Epithelial cell of proximal tubule (primary cell): ENCODE measurements around the gene SPATA24. TPM values are rescaled to one million over a fixed set of nuclear protein-coding genes. Genes with fewer than 3 reads are reported as not detected.
"Not testable (repeated sequence)": the region's sequence is repeated elsewhere in the genome, so short reads cannot be mapped to it uniquely, and the experiment has no call there.

Experiments used
- DNase-seq: peaks from one replicate; pipeline ENCODE4 v3.0.0-alpha.2; 2011; ENCODE audit warnings: low read depth
- H3K4me3 ChIP-seq: 2 replicates; pipeline ENCODE4 v1.5.1; 2011; ENCODE audit warnings: low read depth, mild to moderate bottlenecking, low read length
- total RNA-seq: library from RNA; depleted of rRNA; stranded (reverse); fragments of >200 nt; gene quantifications from 2 replicates; pipeline ENCODE4 v1.2.3, GENCODE V29; 2015
- TF ChIP-seq, protein P1 (sequence below): conservative IDR thresholded peaks from 2 replicates; pipeline ENCODE4 v1.5.1; 2012; ENCODE audit warnings: low read depth, mild to moderate bottlenecking, low read length

The SPATA24 gene
- total RNA-seq, 1 donor from 2014 or later = 2.2 TPM

GRCh38 chr5:139388198-139388821 is 15.6 kb downstream of the SPATA24 start:
- DNase-seq = no peak
- TF ChIP-seq, protein P1, sequence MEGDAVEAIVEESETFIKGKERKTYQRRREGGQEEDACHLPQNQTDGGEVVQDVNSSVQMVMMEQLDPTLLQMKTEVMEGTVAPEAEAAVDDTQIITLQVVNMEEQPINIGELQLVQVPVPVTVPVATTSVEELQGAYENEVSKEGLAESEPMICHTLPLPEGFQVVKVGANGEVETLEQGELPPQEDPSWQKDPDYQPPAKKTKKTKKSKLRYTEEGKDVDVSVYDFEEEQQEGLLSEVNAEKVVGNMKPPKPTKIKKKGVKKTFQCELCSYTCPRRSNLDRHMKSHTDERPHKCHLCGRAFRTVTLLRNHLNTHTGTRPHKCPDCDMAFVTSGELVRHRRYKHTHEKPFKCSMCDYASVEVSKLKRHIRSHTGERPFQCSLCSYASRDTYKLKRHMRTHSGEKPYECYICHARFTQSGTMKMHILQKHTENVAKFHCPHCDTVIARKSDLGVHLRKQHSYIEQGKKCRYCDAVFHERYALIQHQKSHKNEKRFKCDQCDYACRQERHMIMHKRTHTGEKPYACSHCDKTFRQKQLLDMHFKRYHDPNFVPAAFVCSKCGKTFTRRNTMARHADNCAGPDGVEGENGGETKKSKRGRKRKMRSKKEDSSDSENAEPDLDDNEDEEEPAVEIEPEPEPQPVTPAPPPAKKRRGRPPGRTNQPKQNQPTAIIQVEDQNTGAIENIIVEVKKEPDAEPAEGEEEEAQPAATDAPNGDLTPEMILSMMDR = no peak
- H3K4me3 ChIP-seq = peak overlapping the region; percentile 55

GRCh38 chr5:139387611-139388197 is 16.2 kb downstream of the SPATA24 start:
- H3K4me3 ChIP-seq = no peak overlapping the region
- DNase-seq = no peak
- TF ChIP-seq, protein P1 = no peak

- DNase-seq, H3K4me3 ChIP-seq: not testable (repeated sequence)
Observed at GRCh38 chr5:139386956-139387355, 16.9 kb downstream of the SPATA24 start.

GRCh38 chr5:139386050-139386438 is 17.8 kb downstream of the SPATA24 start:
- no peak for DNase-seq
- TF ChIP-seq, protein P1 = no peak
- no peak overlapping the region for H3K4me3 ChIP-seq

DNA sequence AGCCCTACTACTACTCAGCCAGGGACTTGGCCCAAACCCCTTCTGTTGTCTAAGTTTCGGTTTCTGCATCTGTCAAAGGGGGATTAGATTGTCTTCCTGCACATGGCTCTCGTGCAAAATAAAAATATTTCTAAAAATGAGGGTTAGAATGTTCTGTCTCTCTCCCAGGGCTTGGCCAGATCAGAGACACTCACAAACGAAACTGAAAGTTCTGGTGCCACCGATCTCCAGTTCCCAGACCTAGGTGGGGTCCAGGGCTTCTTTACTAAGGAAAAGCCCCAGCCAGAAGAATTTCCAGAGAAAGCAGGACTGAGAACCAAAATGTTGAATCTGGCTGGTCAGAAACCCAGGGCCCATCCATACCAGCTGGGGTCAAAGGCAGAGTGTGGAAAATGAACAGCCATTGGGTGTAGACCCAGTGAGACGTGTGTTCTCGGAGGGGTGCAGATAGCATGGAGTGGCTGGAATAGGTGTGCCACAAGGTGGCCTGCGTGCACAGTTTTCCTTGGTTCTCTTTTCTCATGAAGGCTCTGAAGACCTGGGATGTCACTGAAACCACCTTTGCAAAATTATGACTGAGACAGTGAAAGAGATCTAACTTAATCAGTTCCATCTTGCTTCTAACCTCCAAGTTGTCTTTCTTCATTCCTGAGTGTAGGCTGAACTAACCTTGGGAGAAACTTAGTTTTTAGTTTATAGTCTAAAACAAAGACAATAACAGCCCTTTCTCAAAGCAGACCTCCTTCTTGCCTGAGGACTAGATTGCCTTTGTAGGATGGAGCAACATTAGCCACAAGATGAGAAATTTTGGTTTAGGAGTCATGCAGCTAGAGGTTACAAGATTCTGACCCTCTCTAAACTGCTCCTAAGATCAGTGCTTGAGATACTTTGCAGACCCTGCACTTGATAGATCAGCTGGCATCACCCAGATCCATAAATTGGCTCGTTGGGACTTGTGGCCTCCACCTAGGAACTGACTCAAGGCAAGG is 18.5 kb downstream of the SPATA24 start:
- H3K4me3 ChIP-seq = no peak overlapping the region
- TF ChIP-seq, protein P1 = peak; percentile 40
- DNase-seq = no peak

DNA sequence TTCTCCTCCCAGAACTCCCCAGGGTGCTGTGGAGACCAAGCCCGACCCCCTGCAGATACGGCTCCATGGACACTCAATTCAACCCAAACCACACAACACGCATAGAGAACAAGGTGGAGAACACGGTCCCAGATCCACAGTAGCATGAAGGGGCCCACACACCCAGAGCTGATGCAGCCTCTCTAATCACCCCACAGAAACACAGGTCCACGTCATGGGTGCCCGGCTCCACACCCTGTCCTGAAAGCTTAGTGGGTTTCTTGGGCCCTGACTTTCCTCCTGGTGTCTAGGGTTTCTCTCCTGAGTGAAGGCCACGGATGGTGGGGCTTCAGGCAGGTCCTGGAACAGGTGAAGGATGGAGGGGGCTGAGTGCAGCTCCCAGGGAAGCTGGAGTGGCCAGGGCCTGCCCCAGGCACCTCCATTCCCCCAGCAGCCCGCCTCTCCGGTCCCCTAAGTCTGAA is 19.3 kb downstream of the SPATA24 start:
- no peak overlapping the region for H3K4me3 ChIP-seq

More for the DNA sequence above, 19.3 kb downstream of the SPATA24 start:
- TF ChIP-seq, protein P1 = no peak
- DNase-seq = no peak
